ENCODE measurements around the gene TEF.

TEF gene

DNA sequence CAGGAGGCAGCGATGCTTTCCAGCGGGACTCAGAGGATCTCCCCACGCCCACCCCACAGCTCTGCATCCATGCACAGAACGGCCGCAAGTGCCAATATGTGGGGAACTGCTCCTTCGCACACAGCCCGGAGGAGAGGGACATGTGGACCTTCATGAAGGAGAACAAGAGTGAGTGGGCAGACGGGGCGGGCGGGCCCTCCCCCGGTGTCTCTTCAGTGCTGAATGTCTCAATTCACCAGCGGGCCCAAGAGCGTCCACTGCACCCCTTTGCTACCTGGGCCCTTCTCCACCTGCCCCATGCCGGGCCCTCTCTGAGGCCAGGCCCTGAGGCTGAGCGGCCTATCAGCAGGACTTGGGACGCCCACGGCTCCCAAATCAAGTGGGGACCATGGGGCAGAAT, 25.8 kb upstream of the TEF start:
- no peak for DNase-seq

DNA sequence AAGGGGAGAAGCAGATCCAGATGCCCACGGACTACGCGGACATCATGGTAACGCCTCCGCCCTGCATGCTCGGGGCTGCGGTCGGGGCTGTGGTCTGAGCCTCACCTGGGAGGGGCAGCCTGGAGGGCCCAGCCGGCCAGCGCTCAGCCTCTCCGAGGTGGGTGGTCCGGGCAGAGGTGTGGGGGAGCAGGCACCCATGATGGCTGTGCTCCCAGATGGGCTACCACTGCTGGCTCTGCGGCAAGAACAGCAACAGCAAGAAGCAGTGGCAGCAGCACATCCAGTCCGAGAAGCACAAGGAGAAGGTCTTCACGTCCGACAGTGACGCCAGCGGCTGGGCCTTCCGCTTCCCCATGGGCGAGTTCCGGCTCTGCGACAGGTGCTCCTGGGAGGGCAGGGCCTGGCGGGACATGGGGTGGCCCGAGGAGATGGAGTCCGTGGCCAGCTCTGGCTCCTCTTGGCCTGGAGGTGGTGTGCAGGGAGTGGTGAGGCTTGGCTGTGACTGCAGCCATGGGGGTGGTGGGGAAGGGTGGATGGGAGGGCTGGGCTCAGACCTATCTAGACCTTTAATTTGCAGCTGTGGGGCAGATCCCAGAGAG, 25.2 kb upstream of the TEF start:
- no peak for DNase-seq

DNA sequence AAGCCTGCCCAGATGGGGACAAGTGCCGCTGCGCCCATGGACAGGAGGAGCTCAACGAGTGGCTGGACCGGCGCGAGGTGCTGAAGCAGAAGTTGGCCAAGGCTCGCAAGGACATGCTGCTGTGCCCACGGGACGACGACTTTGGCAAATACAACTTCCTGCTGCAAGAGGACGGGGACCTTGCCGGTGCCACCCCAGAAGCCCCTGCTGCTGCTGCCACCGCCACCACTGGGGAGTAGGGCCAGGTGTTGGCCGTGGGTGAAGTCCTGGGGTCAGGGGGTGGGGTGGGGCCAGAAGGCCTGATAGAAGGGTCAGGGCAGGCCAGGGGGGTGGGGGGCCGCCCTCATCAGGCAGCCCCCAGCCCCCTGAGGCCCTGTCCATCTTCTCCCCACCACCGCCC, 24.6 kb upstream of the TEF start:
- no peak for DNase-seq

DNA sequence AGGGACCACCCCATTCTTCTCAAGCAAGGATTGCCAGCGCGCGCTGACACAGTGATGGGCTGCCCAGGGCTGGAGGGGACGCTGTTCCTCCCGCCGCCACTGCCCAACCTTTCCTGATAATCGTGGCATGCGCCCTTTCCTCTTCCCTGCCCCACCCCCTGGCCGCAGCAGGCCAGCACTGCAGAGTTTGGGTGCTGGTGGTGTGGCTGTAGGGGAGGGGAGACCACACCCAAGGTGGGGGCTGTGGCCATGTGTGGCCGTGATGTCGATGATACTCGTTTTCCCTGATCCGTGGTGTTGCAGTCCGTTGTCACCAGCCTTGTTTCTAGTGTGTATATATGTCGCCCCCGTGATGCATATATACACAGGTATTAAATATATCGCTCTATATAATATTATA, 22.8 kb upstream of the TEF start:
- no peak for DNase-seq

DNA sequence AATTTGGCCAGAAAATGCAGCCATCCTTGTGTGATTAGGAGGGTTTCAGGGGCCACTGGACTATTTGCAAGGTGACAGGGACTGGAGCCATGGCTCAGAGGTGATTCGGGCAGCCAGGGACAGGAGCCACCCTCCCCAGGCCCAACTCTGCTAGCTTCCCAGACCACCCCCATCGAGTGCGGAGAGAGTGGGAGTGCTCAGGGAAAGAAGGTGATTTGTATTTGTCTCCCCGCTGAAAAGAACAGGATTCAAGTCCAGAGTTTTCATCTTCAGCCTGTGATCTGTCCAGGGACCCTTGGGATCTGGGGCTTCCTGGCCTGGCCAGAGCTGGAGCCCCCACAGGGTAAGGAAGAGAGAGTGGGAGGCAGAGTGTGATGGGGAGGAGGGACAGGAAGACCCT, 22.4 kb upstream of the TEF start:
- DNase-seq, result no peak

DNA sequence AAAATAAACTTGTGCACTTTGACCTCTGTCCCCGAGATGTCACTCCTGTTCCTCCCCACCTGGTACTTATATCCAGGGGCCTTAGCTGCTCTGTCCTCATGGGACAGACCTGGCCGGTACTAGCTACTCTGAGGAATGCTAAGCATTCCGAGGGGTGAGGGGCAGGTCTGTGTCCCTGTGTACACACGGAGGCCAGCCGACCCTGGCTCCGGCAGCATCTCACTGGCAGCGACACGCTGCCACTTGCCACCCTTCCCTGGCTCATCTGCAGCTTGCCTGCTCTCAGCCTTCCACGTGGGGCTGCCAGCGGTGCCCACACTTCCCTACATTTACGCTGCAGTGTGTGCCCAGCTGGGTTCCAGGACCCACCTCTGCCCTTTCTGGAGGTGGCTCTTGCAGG, 21.6 kb upstream of the TEF start:
- no peak for DNase-seq

DNA sequence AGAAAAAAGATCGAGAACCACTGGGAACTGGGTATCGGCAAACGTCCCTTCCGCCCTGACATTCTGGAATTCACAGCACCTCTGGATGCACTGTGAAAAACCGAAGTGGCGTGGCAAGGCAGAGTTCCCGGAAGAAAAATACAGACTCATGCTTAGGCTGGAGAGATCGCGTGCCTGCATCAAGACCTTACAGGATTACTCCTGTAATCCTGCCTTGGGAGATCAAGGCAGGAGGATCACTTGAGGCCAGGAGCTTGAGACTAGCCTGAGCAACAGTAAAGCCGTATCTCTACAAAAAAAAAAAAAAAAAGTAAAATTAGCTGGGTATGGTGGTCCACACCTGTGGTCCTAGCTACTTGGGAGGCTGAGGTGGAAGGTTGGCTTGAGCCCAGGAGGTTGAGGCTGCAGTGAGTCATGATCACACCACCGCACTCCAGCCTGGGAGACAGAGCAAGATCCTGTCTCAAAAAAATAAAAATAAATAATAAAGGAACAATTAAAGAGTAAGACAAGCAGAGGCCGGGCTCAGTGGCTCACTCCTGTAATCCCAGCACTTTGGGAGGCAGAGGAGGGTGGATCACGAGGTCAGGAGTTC, 19.9 kb upstream of the TEF start:
- DNase-seq, result no peak

DNA sequence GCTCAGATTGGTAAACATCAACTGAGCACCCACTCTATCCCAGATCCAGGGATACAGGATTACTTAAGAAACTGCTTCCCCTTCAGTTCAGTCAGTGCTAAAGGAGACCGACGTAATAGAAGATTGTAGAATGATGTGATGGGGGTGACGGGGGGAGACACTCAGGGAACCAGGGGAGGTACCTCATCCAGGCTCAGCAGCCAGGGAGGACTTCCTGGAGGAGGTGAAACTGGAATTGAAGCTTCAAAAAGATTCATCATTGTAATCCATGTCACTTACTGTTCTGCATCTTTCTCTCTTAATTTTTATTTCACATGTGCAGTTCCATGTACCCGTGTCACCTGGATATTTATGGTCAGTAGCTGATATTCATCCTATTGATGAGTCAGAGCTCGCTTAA, 19.1 kb upstream of the TEF start:
- no peak for DNase-seq

DNA sequence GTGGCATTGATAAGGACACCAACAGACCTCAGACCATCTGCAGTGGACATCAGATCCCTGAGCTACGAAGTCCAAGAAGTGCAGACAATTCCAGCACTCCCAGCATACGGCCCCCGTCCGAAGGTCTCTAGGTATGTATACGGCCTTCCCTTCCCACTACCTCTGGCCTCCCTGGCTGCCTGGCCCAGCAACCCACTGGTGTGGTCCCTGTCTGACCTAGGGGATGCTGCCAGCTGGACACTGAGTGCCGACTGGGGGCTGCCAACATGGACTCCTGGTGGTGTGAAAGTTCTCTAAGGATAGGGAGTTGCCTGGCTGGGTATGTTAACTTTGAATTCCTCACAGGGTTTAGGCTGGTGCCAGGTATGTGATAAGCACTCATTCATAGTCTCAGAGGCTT, 17.5 kb upstream of the TEF start:
- DNase-seq, result no peak

DNA sequence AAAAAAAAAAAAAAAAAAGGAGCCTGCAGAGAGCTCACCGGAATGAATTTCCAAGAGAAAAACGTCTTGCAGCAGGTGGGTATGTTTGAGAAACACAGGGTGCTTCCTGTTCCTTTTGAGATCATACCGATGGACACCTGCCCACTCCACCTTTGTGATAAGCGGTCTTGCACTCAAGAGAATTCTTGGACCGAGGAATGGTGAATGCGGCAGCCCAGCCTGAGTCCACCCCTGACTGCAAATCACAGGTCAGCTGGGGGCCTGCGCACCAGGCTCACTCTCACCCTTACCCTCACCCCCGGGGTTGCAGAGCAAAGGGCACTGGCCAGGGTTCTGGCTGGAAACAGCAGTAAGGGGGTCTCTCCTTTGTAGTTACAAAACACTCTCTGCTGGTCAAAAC, 16.8 kb upstream of the TEF start:
- no peak for DNase-seq

DNA sequence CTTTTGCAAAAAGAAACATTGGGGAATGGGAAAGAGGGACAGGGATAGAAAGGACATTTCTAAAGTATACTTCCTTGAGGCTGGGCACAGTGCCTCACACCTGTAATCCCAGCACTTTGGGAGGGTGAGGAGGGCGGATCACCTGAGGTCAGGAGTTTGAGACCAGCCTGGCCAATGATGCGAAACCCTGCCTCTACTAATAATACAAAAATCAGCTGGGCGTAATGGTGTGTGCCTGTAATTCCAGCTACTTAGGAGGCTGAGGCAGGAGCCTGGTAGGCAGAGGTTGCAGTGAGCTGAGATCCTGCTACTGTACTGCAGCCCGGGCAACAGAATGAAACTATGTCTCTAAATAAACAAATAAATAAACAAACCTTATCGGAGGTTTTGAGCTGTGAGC, 16.3 kb upstream of the TEF start:
- no peak for DNase-seq

DNA sequence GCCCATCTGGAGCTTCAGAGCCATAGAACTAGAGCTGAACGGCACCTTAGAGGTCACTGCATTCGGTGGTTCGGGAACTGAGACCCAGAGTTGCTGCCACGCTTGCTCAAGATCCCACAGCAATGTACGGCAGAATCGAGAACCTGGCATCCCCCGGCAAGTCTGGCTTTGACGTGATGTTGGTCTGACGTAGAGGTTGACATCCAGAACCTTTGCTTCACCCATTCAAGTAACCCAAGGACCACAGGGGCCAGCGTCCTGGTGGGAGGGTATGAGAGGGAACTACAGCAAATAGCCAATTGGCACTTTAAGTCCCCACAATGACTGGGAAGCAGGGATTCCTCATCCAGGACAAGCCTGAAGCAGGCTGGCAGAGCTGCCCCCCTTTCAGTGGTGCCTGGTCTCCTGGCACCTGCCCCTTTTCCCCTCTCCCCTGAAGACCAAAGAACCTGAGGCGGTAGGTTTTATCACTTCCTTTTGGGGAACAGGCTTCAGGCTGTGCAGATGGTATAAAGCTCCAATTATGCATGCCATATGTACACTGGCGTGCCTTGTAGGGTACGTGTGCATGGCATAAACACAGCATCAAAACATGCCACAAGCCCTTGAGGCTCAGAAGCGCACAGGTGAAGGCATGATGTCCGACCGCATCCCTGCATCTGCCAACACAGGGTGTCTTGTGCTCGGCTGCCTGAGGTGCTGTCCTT, 15.3 kb upstream of the TEF start:
- peak; percentile 60 for DNase-seq

DNA sequence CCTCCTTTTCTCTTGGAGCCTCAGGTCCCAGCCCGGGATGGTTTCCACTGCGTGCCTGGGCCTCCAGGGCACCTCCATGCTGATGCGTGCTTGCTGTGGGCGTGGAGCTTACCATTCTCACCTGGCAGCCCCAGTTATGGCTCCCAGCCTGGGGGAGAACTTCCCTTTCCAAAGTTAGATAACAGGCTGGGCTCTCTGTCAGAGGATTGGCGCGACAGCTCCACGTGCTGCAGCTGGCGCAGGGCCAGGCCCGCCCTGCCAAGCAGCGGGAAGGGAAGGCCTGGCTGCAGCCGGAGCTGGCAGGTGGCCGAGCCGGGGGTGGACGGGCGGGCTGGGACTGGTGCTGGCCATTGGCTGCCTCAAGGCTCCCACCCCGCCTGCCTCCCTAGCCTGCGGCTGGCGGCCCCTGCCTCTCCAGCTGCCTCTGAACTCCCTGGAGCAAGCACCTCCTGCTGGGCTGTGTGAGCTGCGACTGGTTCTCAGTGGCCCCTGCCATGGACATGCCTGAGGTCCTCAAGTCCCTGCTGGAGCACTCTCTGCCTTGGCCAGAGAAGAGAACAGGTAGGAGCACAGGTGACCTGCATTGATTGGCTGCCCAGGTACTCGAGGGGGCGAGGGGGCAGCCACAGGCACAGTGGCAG, 14.6 kb upstream of the TEF start:
- DNase-seq, result peak; percentile 87

DNA sequence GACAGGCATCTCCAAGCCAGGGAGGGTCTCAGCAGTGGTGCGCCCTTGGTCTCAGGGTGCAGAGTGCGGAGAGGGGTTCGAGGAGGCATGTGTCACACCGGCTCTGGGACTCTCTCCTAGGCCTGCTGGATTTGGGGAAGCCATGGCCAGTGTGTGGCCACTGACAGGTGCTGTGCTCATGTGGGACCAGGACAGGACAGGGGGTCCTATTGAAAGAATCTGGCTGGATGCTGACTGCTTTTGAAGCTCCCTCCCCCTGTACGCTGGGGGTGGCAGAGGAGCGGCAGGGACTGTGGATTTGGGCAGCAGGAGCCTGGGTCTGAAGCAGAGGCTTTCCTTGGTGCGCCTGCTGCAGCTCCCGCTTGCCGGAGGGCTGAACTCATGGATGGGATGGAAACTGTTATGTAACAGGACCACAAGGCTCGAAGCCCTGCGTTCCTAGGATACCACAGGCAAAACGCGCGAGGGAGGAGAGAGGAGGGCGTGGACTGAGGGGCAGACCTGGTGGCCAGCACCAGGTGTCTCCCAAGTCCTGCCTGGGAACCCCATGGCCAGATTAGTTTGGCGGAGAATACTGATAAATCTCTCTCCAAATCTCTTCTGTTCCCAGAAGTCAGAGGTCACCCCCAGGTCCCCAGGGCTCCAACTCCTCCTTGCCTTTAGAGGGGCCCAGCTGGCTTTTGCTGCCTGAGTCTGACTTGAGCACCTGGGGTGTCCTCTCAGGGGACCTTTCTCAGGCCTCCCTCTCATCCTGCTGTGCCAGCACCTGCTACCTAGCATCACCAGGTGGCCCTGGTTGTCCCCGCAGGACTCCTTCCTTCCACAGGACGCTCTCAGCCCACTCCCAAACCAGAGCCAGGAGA, 13.8 kb upstream of the TEF start:
- no peak for DNase-seq

DNA sequence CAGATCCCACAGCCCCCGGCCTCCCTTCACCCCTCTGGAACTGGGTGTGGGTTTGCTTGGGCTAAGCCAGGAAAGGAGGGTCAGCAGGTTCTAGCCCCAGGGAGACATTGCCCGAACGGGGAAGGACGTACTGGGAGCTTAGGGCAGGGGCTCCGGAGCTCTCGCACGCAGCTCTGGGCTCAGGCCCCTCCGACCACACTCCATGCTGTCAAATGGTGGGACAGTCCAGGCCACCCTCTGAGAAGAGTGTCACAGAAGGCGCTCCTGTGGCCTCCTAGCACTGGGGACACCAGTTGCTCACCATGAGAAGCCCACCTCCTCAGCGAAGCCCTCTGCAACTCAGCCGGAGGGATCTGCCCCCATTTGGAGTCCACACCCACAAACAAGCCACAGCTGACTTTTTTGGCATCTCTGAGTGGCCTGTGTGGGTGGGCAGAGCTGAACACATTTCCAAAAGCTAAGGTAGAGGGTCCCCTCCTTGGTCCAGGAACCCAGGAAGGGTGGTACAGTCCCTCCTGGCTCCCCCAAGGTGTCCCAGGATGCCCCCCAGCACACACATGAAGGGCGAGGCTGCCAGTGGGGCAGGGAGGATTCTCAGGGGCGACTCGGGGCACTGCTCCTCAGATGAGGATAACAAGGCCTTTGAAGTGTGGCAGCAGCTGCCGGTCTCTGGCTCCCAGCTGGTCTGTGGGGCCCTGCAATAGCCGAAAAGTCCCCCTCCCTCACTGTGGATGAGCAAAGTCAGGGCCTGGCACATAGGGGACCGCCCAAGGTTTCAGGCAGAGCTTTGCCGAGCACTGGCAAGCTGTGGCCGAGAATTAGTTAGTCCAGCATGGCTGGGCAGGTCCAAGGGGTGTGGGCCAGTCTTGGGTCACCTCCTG, 13.0 kb upstream of the TEF start:
- peak; percentile 21 for DNase-seq

DNA sequence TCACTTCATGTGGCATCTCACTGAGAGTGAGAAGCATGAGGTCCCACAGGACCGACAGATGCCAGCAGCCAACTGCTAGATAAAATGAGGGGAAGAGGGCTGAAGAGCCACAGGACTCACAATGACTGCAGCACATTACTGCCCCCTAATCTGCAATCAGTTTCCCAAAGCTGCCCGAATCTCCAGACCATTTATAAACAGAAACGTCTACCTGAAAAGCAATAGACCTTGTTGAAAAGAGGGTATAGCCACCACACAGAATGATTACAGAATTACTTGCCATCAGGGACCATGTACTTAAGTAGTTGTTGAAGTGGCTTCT, 12.4 kb upstream of the TEF start:
- DNase-seq, result peak; percentile 52

DNA sequence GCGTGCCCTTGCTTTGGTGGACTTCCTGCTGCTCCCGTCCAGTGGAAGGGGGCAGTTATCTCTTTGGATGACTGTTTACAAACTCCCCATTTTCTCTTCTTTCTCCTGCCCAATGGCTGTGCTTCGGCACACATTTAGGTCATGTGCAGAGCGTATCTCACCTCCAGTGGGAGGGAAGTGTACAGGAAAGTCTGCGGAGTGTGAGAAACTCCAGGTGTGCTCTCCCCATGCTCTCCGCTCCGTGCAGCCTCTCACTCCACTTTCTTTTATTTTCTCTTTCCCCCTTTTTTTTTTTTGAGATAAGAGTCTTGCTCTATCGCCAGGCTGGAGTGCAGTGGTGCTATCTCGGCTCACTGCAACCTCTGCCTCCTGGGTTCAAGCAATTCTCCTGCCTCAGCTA, 11.9 kb upstream of the TEF start:
- DNase-seq, result no peak

DNA sequence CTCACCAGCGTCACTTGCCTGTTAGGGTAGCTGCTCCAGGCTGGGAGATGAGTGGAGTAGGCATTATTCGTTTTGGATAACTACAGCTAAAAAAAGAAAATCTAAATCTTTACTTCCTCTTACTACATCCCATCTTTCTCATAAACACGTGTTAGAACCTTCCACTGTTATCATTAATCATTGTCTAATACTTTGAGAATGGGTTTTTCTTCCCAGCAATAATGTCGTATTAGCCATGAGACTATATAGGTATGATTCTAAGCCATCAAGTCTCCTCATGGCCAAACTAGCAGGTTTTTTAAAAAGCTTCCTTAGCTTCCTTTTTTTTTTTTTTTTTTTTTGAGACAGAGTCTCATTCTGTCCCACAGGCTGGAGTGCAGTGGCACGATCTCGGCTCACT, 3.9 kb upstream of the TEF start:
- no peak for DNase-seq

DNA sequence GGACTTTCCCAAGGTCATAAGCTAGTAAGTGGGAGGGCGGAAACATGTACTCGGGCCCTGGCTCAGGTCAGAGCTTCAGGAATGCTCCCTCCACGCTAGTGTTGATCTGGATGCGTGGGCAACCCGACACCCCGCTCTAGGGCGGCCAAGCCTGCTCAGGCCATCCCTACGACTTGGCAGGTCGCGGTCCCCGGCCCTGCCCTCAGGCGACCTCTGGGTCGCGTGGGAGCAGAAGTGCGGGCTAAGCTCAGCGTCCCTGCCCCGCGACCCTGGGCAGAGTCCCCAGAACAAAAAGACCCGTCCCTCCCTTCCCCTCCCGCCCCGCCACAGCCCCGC, 781 bp upstream of the TEF start:
- DNase-seq, result no peak

DNA sequence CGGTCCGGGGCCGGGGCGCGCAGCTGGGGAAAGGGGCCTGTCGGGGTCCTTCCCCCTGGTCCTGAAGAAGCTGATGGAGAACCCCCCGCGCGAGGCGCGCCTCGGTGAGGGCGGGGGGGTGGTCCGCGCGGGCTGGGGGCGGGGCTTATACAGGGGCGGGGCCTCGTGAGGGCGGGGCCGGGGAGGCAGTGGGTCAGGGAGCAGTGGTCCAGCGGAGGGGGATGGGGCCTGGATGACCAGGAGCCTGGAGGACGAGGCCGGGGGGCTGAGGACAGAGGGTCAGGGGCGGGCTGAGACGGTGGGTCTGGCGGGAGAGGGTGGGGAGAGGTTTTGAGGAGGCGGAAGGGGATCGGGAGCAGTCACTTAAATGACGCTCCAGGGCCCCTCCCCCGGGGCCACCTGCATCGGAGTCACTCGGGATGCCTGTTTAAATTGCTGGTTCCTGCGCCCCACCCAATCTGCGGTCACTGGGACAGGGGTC, 396 bp downstream of the TEF start:
- DNase-seq, result no peak

DNA sequence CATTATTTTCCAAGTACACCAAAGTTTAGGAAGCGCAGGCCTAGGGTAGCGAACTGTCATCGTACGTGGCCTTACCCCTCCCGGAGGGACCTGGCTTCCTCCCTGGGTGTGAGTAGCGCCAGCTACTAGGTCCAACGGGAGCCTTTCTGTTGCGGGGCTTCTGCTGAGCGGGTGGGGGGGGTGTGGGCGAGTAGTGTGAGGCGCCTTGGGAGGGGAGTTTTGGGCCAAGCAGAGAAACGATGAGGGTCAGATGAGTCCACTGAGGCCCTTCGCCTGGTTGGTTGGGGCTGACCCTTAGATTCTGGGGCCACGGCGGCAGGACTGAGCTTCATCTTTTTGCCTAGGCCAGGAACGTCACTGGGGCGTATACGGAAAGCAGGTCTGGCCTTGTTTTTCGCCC, 868 bp downstream of the TEF start:
- no peak for DNase-seq

DNA sequence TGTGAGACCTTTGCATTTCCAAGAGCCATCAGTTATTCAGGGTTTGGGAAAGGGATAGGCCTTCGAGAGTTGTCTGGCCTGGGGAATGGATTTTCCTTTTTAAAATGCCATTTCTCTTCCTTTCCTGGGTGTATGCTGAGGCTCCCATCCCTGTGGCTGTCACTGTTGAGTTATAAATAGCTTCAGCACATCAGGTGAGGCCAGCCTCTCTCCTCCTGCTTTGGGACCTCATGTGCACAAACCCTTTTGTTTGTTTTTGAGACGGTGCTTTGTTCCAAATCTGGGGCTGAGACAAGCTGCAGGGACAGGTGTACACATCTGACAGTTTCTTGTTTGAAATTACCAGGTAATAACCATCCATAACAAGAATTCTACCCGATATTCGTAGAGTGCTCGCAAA, 1.3 kb downstream of the TEF start:
- no peak for DNase-seq

DNA sequence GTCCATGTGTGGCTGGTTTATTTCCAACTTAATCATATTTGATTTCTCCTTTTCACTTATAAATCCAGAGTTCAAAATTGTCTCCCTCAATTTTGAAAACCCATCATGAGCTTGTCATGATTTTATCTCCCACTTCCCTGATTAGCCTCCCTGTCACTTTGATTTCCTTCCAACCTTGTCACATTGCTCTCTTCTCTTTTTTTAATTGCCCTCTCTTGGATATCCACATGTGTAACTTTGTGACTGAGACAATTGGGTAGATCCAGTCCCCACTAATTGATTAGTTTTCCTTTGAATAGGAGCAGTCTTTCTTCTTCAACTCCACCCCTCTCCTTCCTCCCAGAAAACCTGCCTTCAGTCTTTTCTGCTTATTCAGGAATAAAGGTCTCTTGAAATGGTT, 2.4 kb downstream of the TEF start:
- no peak for DNase-seq

Measured in DMS 273 treated with DMSO at 0.1 percent for 48 hours (cell line).